Measurements from ENCODE around the gene ARSJ. TPM values are rescaled to one million over a fixed set of nuclear protein-coding genes. Genes with fewer than 3 reads are reported as not detected.
"Not testable (repeated sequence)": the region's sequence is repeated elsewhere in the genome, so short reads cannot be mapped to it uniquely, and the experiment has no call there.

ARSJ gene
- total RNA-seq (2012; rRNA removed), result 29.2 and 34.3 TPM in 2 replicates

DNA sequence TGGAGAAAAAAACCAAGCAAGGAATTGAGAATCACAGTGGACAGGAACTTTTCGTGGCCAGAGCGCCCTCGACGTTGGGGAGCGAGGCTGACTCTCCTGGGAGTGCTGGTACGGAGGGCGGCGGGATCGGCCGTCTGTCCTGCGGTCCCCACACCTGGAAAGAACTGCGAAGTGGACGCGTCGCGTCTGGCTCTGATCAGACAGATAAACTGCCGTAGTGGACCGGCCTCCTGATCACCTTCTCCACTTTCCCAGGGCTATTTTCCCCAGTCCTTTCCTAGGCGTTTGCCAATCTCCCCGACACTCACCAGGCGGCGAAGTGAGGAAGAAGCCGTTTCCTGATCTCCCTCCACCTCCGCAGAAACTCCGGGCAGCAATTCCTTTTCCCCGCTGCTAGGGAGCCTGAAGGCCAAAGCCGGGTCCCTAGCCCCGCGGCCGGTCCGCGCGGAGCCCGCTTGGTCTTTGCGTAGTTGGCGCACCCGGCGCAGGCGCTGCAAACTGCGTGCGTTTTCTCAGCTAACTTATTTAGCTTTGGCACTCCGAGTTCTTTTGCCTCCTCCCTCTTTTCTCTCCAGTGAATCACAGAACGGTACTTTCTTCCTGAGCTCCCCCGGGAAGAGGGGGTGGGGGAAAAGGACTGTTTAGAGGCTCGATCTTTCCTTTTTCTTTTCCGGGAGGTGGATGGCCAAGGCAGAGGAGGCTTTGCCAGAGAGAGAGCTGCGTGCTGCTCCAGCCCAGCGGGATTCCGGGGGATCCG is at the start of gene ARSJ:
Gene ARSJ, minus strand, starts transcription at position 500 of the 757 bp plus-strand sequence. CDS start 813 bp downstream, outside the sequence.
- peak within 1 kb of the TSS; percentile 75 for H3K4me3 ChIP-seq (ENCODE audit: low read length)
- peak within 1 kb of the TSS; percentile 91 for H3K9ac ChIP-seq (ENCODE audit: low read depth, low read length)

DNA sequence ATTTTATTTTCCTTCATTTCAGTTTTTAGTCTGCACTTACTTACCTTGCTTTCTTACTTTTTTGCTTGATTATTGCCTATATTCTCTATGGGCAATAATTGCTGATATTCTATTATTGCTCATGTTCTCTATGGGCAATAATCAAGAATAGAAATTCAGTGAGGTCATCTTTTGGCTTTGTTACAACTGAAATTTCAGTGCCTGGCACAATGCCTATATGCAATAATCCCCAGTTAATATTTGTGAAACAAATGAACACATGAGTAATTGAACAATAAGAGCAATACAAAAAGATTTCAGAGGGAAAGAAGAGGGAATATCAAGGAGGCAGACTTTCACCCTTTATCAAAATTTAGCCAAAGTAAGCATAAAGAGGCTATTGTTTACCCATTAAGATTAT is 48.6 kb upstream of the ARSJ start:
- Histone ChIP-seq H3K9me3 (replicated peaks; ENCODE audit: low read length) (no peaks in the 10 kb centered on the region), H3K27me3 (ENCODE audit: control insufficient read depth, insufficient read depth, low read length) (no peaks in the 10 kb centered on the region), H3K4me1 (ENCODE audit: control insufficient read depth, insufficient read depth, low read length) (no peaks in the 10 kb centered on the region), H3K9ac (ENCODE audit: low read depth, low read length) (no peak overlapping the region), H3K4me2 (ENCODE audit: low read length) (no peak overlapping the region), H3K36me3 (ENCODE audit: insufficient read depth, low read length) (no peaks in the 10 kb centered on the region), H3K4me3 (ENCODE audit: low read length) (no peak overlapping the region)

More for the DNA sequence above, at the start of gene ARSJ:
- peaks cover 2% of the 10 kb centered on the region for H3K9me3 ChIP-seq (replicated peaks; ENCODE audit: low read length)
- H3K27me3 ChIP-seq (ENCODE audit: control insufficient read depth, insufficient read depth, low read length), result no peaks in the 10 kb centered on the region
- peaks cover 13% of the 10 kb centered on the region for H3K4me1 ChIP-seq (ENCODE audit: control insufficient read depth, insufficient read depth, low read length)
- H3K4me2 ChIP-seq (ENCODE audit: low read length), result peak within 1 kb of the TSS; percentile 86
- peaks cover 8% of the 10 kb centered on the region for H3K36me3 ChIP-seq (ENCODE audit: insufficient read depth, low read length)

DNA sequence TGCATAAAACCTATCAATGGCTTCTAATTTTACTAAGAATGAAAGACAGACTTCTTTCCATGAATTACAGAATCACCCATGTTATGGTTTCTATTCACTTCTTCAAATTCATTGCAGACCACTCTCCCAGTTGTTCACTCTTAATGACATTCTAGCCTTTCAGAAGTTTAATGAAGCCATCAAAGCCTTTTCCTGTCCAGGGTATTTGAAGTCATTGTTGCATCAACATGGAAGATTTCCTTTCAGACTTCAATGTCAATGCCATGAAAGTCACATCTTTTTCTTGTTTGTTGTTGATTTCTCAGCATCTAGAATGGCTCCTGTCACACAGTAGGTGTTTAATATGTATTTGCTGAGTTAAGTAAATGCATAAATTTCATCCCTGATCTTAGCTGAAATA is 48.1 kb upstream of the ARSJ start:
- Histone ChIP-seq H3K4me2 (ENCODE audit: low read length) (no peak overlapping the region), H3K36me3 (ENCODE audit: insufficient read depth, low read length) (no peaks in the 10 kb centered on the region), H3K9me3 (replicated peaks; ENCODE audit: low read length) (no peaks in the 10 kb centered on the region), H3K4me1 (ENCODE audit: control insufficient read depth, insufficient read depth, low read length) (no peaks in the 10 kb centered on the region), H3K27me3 (ENCODE audit: control insufficient read depth, insufficient read depth, low read length) (no peaks in the 10 kb centered on the region), H3K9ac (ENCODE audit: low read depth, low read length) (no peak overlapping the region), H3K4me3 (ENCODE audit: low read length) (no peak overlapping the region)

DNA sequence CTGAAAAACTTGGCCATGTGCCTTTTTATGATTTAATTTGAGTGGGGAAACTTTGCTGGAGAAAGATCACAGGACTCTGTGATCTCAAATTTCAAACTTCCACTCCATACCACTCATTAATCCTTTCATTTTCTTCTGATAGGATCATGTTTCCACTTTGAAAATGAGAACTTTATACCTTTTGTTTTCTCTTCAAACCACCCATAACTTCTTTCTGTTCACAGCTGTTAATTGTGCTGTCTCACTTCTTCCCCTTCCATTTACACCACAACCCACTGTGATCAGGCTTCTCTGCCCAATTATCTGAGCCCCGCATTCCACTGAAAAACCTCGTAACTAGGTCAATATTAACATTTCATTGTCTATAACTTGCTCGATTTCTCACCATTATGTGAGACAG is 47.0 kb upstream of the ARSJ start:
- Histone ChIP-seq H3K9me3 (replicated peaks; ENCODE audit: low read length) (no peaks in the 10 kb centered on the region), H3K4me1 (ENCODE audit: control insufficient read depth, insufficient read depth, low read length) (no peaks in the 10 kb centered on the region), H3K27me3 (ENCODE audit: control insufficient read depth, insufficient read depth, low read length) (no peaks in the 10 kb centered on the region), H3K36me3 (ENCODE audit: insufficient read depth, low read length) (no peaks in the 10 kb centered on the region), H3K4me3 (ENCODE audit: low read length) (no peak overlapping the region), H3K9ac (ENCODE audit: low read depth, low read length) (no peak overlapping the region), H3K4me2 (ENCODE audit: low read length) (no peak overlapping the region)

DNA sequence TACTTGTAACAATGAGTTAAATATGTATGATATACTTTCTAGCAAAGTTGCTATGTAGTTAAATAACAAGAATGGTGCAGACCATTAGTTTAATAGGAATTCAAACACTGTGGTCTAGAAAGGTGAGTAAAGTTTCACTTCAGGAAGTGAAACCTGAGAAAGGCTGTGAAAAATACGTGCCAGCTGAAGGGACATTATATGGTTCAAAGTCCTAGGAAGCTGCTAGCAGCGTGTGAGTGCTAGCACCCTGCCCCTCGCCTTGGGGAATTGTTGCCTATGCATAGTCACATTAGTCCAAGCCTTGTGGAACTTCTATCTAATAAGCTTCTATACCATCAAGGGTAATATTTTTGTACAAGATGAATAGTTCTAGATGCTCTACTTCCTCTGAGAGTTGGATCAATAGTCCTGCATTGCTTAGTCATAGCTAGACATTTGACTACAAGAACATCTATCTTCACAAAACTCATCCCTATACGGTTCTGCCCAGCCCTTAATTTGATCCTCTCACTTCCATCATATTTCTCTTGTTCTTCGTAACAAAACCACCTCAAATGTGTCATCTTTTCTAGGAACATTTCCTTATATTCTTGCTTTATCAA is 45.8 kb upstream of the ARSJ start:
- no peaks in the 10 kb centered on the region for H3K36me3 ChIP-seq (ENCODE audit: insufficient read depth, low read length)
- no peaks in the 10 kb centered on the region for H3K27me3 ChIP-seq (ENCODE audit: control insufficient read depth, insufficient read depth, low read length)
- no peaks in the 10 kb centered on the region for H3K4me1 ChIP-seq (ENCODE audit: control insufficient read depth, insufficient read depth, low read length)
- H3K4me3 ChIP-seq (ENCODE audit: low read length), result no peak overlapping the region
- H3K4me2 ChIP-seq (ENCODE audit: low read length), result no peak overlapping the region
- no peaks in the 10 kb centered on the region for H3K9me3 ChIP-seq (replicated peaks; ENCODE audit: low read length)
- H3K9ac ChIP-seq (ENCODE audit: low read depth, low read length), result no peak overlapping the region

DNA sequence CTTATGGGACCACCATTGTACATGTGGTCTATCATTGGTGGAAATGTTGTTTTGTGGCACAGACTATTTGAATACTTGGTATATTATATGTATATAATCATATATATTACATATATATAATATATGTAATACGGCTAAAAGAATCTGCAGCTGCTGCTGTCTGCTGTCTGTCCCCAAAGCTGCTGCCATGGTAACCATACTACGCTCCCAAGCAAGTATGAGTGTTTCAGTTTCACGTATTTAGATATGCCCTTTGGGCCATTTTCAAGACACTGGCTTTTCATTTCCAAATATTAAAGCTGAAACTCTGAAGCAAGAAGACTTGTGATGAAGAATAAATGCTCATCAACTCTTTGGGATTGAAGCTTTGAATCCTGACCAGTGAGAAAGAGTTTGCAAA is 42.0 kb upstream of the ARSJ start:
- Histone ChIP-seq H3K36me3 (ENCODE audit: insufficient read depth, low read length) (no peaks in the 10 kb centered on the region), H3K9ac (ENCODE audit: low read depth, low read length) (no peak overlapping the region), H3K4me2 (ENCODE audit: low read length) (no peak overlapping the region), H3K4me1 (ENCODE audit: control insufficient read depth, insufficient read depth, low read length) (peaks cover 19% of the 10 kb centered on the region), H3K9me3 (replicated peaks; ENCODE audit: low read length) (no peaks in the 10 kb centered on the region), H3K4me3 (ENCODE audit: low read length) (no peak overlapping the region), H3K27me3 (ENCODE audit: control insufficient read depth, insufficient read depth, low read length) (no peaks in the 10 kb centered on the region)

DNA sequence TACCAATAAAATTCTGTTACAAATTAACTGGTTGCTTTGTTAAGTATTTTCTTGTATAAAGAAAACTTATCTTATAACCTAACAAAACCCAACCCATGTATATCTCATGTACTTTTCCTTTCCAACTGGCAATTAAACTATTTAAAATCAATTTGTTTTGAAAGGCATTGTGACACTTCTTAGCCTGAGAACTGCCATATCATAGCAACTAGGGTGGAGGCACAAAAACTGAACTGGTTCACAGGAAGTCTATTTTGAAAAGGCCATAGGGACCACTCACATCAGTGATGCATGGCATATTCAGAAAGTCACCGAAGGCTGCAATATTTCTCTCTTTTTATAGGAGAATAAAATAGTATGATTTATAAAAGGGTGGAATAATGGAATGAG is 40.5 kb upstream of the ARSJ start:
- peaks cover 22% of the 10 kb centered on the region for H3K4me1 ChIP-seq (ENCODE audit: control insufficient read depth, insufficient read depth, low read length)
- H3K4me3 ChIP-seq (ENCODE audit: low read length), result no peak overlapping the region
- no peaks in the 10 kb centered on the region for H3K27me3 ChIP-seq (ENCODE audit: control insufficient read depth, insufficient read depth, low read length)

DNA sequence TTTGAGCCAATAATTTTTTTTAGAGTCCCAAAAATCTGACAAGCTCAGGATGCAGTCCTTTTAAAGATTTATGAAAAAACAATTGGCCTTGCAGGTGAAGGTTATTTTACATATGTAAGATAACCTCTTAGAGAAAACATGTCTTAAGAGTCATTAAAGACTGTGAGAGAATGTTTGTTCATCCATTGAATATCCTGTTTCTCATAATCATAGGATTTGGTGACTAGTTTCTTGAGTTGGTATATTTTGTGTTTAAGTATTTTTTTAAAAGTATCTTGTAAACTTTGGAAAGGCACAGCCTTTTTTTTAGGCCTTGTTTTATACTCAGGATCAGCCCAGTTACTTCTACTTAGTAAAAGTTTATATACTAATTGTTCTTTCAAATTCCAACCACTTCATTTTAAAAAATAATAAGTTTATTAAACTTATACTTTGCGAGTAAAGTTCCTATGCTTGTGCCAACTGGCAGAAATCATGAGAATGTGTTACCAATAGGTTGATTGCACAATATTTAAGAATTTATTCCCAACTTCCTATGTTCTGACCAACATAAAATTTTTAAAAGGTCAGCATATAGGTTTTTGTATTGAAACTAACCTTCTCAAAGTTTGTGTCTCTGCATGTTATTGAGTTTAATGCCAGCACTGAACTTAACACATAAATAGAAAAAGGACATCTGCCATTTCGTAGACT is 40.0 kb upstream of the ARSJ start:
- Histone ChIP-seq H3K9me3 (replicated peaks; ENCODE audit: low read length) (no peaks in the 10 kb centered on the region), H3K4me2 (ENCODE audit: low read length) (no peak overlapping the region), H3K27me3 (ENCODE audit: control insufficient read depth, insufficient read depth, low read length) (no peaks in the 10 kb centered on the region), H3K4me1 (ENCODE audit: control insufficient read depth, insufficient read depth, low read length) (peaks cover 28% of the 10 kb centered on the region), H3K36me3 (ENCODE audit: insufficient read depth, low read length) (no peaks in the 10 kb centered on the region), H3K4me3 (ENCODE audit: low read length) (no peak overlapping the region), H3K9ac (ENCODE audit: low read depth, low read length) (no peak overlapping the region)

More for the DNA sequence above, 40.5 kb upstream of the ARSJ start:
- Histone ChIP-seq H3K9me3 (replicated peaks; ENCODE audit: low read length) (no peaks in the 10 kb centered on the region), H3K36me3 (ENCODE audit: insufficient read depth, low read length) (no peaks in the 10 kb centered on the region), H3K4me2 (ENCODE audit: low read length) (no peak overlapping the region), H3K9ac (ENCODE audit: low read depth, low read length) (no peak overlapping the region)

DNA sequence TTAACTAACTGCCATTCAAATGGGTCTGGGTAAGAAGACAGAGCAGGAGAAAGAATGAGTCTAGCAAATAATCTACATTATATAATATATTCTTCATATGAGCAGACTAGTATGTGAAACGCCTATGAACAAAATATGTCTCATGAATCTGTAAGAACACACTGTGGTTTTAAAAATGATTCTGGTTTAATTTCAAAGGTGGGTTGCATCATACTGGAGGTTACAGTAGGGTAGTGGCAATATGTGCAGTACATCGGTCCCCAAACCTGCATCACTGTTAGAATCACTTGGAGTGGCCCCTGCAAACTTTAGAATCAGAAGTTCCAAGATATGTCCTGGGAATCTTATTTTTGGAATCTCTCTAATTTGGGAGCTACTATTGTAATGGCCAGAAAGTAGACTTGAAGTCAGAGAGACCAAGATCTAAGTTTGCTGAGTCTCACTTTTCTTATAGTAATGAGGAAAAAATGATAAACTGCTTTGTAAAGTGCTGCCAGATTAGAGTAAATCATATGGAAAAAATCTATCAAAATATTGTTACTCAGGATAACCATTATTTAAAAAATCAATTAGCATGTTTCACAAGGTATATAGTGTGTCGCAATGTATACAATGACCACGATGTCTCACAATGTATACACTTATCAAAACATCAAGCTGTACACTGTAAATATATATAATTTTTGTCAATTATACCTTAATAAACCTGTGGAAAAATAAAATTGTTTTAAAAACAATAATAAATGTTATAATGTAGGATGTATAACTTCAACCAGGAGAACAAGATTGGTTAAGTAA is 37.9 kb upstream of the ARSJ start:
- Histone ChIP-seq H3K4me1 (ENCODE audit: control insufficient read depth, insufficient read depth, low read length) (peaks cover 31% of the 10 kb centered on the region), H3K9ac (ENCODE audit: low read depth, low read length) (no peak overlapping the region), H3K4me3 (ENCODE audit: low read length) (no peak overlapping the region), H3K27me3 (ENCODE audit: control insufficient read depth, insufficient read depth, low read length) (no peaks in the 10 kb centered on the region), H3K4me2 (ENCODE audit: low read length) (no peak overlapping the region), H3K36me3 (ENCODE audit: insufficient read depth, low read length) (no peaks in the 10 kb centered on the region), H3K9me3 (replicated peaks; ENCODE audit: low read length) (no peaks in the 10 kb centered on the region)

DNA sequence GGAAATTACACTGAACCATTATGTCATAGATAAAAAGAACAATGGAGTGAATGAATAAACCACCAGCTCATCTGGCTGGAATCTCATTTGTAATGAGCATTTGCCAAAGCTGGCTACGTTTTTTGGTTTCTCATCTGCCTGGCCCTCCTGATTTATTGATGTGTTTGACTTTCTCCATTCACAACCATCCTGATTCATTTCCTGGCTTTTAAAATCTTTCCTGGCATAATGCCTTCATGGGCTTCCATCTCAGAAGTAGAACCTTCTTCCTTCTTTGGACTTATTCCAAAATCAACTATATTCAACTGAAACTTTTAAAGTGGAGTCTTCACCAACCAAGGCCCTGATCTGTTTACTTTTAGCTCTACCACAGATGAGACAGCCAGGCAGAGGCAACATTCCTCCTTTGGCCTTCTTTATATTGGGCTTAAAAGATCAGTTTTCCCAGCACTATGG is 36.0 kb upstream of the ARSJ start:
- Histone ChIP-seq H3K4me1 (ENCODE audit: control insufficient read depth, insufficient read depth, low read length) (peaks cover 31% of the 10 kb centered on the region), H3K36me3 (ENCODE audit: insufficient read depth, low read length) (no peaks in the 10 kb centered on the region), H3K9ac (ENCODE audit: low read depth, low read length) (no peak overlapping the region), H3K4me3 (ENCODE audit: low read length) (no peak overlapping the region), H3K4me2 (ENCODE audit: low read length) (peak overlapping the region; percentile 42), H3K27me3 (ENCODE audit: control insufficient read depth, insufficient read depth, low read length) (no peaks in the 10 kb centered on the region), H3K9me3 (replicated peaks; ENCODE audit: low read length) (no peaks in the 10 kb centered on the region)

DNA sequence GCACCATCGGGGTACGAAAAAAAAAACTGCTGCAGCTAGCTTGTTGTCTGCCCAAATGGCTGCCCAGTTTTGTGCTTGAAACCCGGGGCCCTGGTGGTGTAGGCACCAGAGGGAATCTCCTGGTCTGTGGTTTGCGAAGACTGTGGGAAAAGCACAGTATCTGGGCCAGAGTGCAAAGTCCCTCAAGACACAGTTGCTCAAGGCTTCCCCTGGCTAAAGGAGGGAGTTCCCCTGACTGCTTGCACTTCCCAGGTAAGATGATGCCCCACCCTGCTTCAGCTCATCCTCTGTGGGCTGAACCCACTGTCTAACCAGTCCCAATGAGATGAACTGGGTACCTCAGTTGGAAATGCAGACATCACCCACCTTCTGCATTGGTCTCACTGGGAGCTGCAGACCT is 33.8 kb upstream of the ARSJ start:
- peaks cover 19% of the 10 kb centered on the region for H3K4me1 ChIP-seq (ENCODE audit: control insufficient read depth, insufficient read depth, low read length)
- not testable (repeated sequence) for H3K9ac ChIP-seq (ENCODE audit: low read depth, low read length); H3K36me3 ChIP-seq (ENCODE audit: insufficient read depth, low read length); H3K9me3 ChIP-seq (replicated peaks; ENCODE audit: low read length); H3K27me3 ChIP-seq (ENCODE audit: control insufficient read depth, insufficient read depth, low read length); H3K4me3 ChIP-seq (ENCODE audit: low read length); H3K4me2 ChIP-seq (ENCODE audit: low read length)

All from skeletal muscle satellite cell (primary cell).